Measurements from ENCODE around the gene LRRC71.

GRCh38 chr1:156895455-156895812 is 25.0 kb upstream of the LRRC71 start:
- TF ChIP-seq, protein P1, sequence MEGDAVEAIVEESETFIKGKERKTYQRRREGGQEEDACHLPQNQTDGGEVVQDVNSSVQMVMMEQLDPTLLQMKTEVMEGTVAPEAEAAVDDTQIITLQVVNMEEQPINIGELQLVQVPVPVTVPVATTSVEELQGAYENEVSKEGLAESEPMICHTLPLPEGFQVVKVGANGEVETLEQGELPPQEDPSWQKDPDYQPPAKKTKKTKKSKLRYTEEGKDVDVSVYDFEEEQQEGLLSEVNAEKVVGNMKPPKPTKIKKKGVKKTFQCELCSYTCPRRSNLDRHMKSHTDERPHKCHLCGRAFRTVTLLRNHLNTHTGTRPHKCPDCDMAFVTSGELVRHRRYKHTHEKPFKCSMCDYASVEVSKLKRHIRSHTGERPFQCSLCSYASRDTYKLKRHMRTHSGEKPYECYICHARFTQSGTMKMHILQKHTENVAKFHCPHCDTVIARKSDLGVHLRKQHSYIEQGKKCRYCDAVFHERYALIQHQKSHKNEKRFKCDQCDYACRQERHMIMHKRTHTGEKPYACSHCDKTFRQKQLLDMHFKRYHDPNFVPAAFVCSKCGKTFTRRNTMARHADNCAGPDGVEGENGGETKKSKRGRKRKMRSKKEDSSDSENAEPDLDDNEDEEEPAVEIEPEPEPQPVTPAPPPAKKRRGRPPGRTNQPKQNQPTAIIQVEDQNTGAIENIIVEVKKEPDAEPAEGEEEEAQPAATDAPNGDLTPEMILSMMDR (IDR thresholded peaks at IDR 0.05): no peak
- no peak for TF ChIP-seq POLR2A (IDR thresholded peaks at IDR 0.05)

Data from Peyer's patch (tissue), 4 donors.